Measurements from ENCODE around the gene ABL1. TPM values are rescaled to one million over a fixed set of nuclear protein-coding genes. Genes with fewer than 3 reads are reported as not detected.

Gene ABL1
- total RNA-seq, 1 donor from 2014 or later: 118 TPM

DNA sequence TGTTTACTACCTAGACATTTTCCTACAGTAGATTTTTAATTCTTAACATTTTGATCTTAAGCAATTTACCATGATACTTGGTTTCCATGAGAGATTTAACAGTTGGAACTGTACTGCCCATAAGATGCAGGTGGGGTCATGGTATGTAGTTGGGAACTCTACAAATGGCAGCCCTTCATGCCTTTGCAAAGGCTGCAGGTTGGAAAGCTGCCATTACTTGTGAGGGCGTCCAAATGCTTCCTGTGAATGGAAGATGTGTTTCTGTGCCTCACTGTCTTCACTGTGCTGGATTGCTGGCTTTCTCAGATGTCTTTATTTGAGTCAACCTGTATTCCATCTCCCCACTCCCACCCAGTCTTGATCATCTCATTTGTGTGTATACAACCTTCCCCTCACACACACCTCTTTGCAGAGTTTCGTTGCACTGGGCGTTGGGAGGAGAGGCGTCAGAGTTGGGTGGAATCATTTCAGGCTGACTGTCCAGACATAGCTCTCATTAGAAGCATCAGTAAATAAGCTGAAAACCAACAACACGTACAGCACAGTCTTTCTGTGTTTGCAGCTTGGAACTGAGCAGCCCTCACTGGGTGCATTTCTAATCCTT is 14.8 kb upstream of the ABL1 start:
- Mint-ChIP-seq H3K9me3 (ENCODE audit: unreplicated experiment) (peaks cover 3% of the 10 kb centered on the region), H3K4me3 (ENCODE audit: unreplicated experiment) (no peak overlapping the region), H3K4me1 (ENCODE audit: low read depth, unreplicated experiment) (peaks cover 25% of the 10 kb centered on the region), H3K27me3 (ENCODE audit: unreplicated experiment) (peaks cover 7% of the 10 kb centered on the region), H3K36me3 (ENCODE audit: unreplicated experiment) (peaks cover 5% of the 10 kb centered on the region), H3K27ac (ENCODE audit: unreplicated experiment) (no peak overlapping the region)
- DNase-seq: no peak
- TF ChIP-seq, protein P1, sequence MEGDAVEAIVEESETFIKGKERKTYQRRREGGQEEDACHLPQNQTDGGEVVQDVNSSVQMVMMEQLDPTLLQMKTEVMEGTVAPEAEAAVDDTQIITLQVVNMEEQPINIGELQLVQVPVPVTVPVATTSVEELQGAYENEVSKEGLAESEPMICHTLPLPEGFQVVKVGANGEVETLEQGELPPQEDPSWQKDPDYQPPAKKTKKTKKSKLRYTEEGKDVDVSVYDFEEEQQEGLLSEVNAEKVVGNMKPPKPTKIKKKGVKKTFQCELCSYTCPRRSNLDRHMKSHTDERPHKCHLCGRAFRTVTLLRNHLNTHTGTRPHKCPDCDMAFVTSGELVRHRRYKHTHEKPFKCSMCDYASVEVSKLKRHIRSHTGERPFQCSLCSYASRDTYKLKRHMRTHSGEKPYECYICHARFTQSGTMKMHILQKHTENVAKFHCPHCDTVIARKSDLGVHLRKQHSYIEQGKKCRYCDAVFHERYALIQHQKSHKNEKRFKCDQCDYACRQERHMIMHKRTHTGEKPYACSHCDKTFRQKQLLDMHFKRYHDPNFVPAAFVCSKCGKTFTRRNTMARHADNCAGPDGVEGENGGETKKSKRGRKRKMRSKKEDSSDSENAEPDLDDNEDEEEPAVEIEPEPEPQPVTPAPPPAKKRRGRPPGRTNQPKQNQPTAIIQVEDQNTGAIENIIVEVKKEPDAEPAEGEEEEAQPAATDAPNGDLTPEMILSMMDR (IDR thresholded peaks at IDR 0.05; ENCODE audit: partially characterized antibody, unreplicated experiment): no peak

GRCh38 chr9:130823435-130823834 is 11.6 kb upstream of the ABL1 start:
- H3K9me3 Mint-ChIP-seq (ENCODE audit: unreplicated experiment): peaks cover 4% of the 10 kb centered on the region
- DNase-seq: no peak
- H3K27me3 Mint-ChIP-seq (ENCODE audit: unreplicated experiment): peaks cover 6% of the 10 kb centered on the region
- H3K36me3 Mint-ChIP-seq (ENCODE audit: unreplicated experiment): peaks cover 3% of the 10 kb centered on the region
- H3K4me3 Mint-ChIP-seq (ENCODE audit: unreplicated experiment): no peak overlapping the region
- H3K27ac Mint-ChIP-seq (ENCODE audit: unreplicated experiment): peak overlapping the region; percentile 92
- H3K4me1 Mint-ChIP-seq (ENCODE audit: low read depth, unreplicated experiment): peaks cover 30% of the 10 kb centered on the region
- TF ChIP-seq, protein P1 (IDR thresholded peaks at IDR 0.05; ENCODE audit: partially characterized antibody, unreplicated experiment): no peak

- TF ChIP-seq, protein P1 (IDR thresholded peaks at IDR 0.05; ENCODE audit: partially characterized antibody, unreplicated experiment): no peak
- Mint-ChIP-seq H3K27ac (ENCODE audit: unreplicated experiment) (peak overlapping the region; percentile 92), H3K4me3 (ENCODE audit: unreplicated experiment) (peak overlapping the region; percentile 57), H3K9me3 (ENCODE audit: unreplicated experiment) (peaks cover 6% of the 10 kb centered on the region), H3K27me3 (ENCODE audit: unreplicated experiment) (peaks cover 6% of the 10 kb centered on the region), H3K4me1 (ENCODE audit: low read depth, unreplicated experiment) (peaks cover 30% of the 10 kb centered on the region), H3K36me3 (ENCODE audit: unreplicated experiment) (peaks cover 7% of the 10 kb centered on the region)
- DNase-seq: no peak
Measured at GRCh38 chr9:130824079-130824478, 11.0 kb upstream of the ABL1 start.

- Mint-ChIP-seq H3K27ac (ENCODE audit: unreplicated experiment) (peak overlapping the region; percentile 92), H3K4me3 (ENCODE audit: unreplicated experiment) (peak overlapping the region; percentile 74), H3K27me3 (ENCODE audit: unreplicated experiment) (peaks cover 4% of the 10 kb centered on the region), H3K9me3 (ENCODE audit: unreplicated experiment) (peaks cover 6% of the 10 kb centered on the region), H3K4me1 (ENCODE audit: low read depth, unreplicated experiment) (peaks cover 30% of the 10 kb centered on the region), H3K36me3 (ENCODE audit: unreplicated experiment) (peaks cover 7% of the 10 kb centered on the region)
- no peak for DNase-seq
- TF ChIP-seq, protein P1 (IDR thresholded peaks at IDR 0.05; ENCODE audit: partially characterized antibody, unreplicated experiment): no peak
Measured at GRCh38 chr9:130824643-130825350, 10.3 kb upstream of the ABL1 start.

- peaks cover 6% of the 10 kb centered on the region for H3K9me3 Mint-ChIP-seq (ENCODE audit: unreplicated experiment)
- H3K4me3 Mint-ChIP-seq (ENCODE audit: unreplicated experiment): peak overlapping the region; percentile 74
- TF ChIP-seq, protein P1 (IDR thresholded peaks at IDR 0.05; ENCODE audit: partially characterized antibody, unreplicated experiment): no peak
- H3K27ac Mint-ChIP-seq (ENCODE audit: unreplicated experiment): peak overlapping the region; percentile 92
- H3K4me1 Mint-ChIP-seq (ENCODE audit: low read depth, unreplicated experiment): peaks cover 31% of the 10 kb centered on the region
- H3K27me3 Mint-ChIP-seq (ENCODE audit: unreplicated experiment): peaks cover 4% of the 10 kb centered on the region
- peaks cover 7% of the 10 kb centered on the region for H3K36me3 Mint-ChIP-seq (ENCODE audit: unreplicated experiment)
- DNase-seq: no peak
Measured at GRCh38 chr9:130825351-130825651, 9.8 kb upstream of the ABL1 start.

Data from glutamatergic neuron (in vitro differentiated cells).